IPS-18c (cell line): ENCODE data around the gene URB2.

Experiments used
- H3K4me3 ChIP-seq: 2 replicates; pipeline ENCODE4 v1.7.0; 2013; ENCODE audit warnings: low read depth, mild to moderate bottlenecking, low read length, moderate library complexity; ENCODE audit not compliant: insufficient read depth
- H3K9me3 ChIP-seq: one replicate; pipeline ENCODE4 v1.6.1; 2013; ENCODE audit warnings: mild to moderate bottlenecking, low read length, moderate library complexity; ENCODE audit not compliant: control insufficient read depth, insufficient read depth

Gene URB2

DNA sequence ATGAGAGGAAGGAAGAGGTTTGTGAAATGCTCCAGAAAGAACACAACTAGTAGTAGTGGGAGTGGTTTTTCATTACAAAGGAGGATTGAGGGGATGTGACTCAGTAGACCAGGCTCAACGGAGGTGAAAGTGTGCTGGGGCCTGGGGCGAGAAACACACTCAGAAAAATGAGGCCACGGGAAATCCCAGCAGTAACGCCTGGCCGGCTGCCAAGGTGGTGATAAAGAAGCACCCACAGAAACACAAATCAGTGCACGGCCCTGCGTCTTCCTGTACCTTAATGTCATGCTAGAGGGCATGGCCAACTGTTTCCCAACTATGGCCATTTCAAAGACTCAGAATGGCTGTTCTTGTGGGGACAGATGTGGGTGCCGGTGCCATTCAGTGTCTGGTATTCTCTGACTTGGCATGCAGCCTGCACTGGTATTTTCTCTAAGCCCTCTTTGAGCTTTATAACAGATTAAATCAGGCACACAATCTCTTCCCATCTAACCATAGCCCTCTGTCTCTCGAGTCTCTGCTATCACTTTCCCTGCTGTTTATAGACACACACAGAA is 38.2 kb downstream of the URB2 start:
- Histone ChIP-seq H3K4me3 (no peak overlapping the region), H3K9me3 (no peaks in the 10 kb centered on the region)

DNA sequence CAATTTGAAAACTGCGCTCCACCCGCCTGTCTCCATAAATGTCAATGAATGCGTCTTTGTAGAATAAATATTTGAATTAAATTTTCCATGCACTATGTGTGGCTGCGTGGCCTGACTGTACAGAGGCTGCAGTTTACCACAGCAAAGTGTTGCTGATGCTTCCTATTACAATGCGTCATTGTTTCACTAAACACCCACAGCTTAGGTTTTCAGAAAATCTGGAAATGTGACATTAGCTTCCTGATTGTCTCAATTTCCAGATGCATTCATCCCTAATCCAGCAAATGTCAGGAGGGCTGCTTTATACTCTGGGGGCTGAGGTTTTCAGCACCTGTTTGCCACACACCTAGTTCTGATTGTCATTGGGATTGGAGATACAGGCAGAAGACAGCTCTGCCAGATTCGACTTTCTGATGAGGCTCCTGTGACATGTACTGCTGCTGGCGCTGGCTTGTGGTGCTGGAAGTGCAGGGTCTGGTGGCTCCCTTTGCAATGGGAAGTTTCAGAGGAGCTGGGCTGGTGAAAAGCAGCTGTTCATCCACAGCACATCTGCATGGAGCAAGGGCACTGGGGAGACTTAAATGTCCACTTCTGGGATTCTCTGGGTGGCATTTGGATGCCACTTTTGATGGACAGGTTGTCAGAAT is 40.0 kb downstream of the URB2 start:
- Histone ChIP-seq H3K9me3 (no peaks in the 10 kb centered on the region), H3K4me3 (no peak overlapping the region)

DNA sequence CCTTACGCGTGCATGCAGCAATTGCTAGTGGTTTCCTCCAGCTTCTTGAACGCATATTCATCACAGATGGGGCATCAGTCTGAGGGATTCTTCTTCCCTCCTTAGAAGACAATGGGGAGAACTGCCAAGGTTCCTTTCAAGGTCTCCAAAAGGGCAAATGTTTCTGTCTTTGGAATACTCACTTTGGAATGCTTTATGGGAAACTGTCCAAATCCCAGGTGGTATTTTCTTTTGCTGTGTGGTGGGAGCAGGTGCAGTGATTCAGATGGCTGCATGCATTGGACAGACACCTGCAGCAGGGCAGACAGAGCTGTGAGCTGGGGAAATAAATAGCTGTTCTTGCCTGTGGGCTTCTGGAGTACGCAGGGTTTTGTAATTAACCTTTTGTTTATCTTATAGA is 40.5 kb downstream of the URB2 start:
- H3K9me3 ChIP-seq, result no peaks in the 10 kb centered on the region
- no peak overlapping the region for H3K4me3 ChIP-seq

DNA sequence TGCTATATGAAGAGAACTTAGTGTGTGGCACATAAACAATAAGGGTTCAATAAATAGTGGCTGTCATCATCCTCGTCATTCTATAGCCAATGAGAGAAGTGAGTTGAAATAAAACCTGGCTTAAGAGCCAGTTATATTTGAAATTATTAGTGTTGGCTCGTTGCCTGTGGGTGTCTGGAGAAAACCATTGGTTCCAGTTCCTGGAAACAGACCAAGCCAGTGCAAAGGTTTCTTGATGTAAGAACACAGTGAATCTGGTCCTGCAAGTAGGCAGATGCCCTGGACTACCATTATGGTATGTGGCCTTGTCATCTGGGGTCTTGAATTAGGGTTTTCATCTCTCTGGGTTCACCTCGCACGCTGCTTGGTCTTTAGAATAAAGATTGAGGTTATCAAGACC is 43.3 kb downstream of the URB2 start:
- no peak overlapping the region for H3K4me3 ChIP-seq
- H3K9me3 ChIP-seq, result no peaks in the 10 kb centered on the region

DNA sequence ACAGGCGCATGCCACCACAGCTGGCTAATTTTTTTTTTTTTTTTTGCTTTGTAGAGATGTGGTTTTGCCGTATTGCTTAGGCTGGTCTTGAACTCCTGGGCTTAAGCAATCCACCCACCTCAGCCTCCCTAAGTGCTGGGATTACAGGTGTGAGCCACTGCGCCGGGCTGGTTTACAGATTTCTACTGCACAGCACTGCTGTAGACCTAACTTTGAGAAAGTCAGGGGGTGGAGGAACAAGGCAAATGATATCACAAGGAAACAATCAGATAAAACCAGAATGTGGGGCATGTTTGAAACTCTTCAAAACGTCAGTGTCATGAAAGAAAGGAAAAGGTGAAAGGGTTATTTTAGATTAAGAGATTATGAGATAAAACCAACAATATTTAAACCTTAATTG is 45.3 kb downstream of the URB2 start:
- Histone ChIP-seq H3K4me3 (no peak overlapping the region), H3K9me3 (no peaks in the 10 kb centered on the region)

DNA sequence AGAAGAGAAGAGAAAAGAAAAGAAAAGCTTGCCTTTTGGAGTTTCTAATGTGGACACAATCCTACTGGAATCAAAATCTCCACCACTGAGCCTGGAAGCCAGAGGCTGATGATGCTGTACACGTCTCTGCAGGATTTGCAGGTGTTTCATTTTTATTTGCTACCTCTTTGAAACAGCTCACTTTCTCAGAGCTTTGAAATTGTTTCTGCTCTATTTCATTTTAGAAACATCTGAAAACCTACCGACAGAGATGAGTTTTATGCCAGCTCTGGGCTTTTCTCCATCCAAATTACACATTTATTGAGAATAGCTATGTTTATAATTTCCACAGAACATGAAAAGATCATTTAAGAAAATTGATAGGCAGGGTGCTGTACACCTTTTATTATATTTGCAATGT is 46.2 kb downstream of the URB2 start:
- Histone ChIP-seq H3K4me3 (no peak overlapping the region), H3K9me3 (no peaks in the 10 kb centered on the region)

DNA sequence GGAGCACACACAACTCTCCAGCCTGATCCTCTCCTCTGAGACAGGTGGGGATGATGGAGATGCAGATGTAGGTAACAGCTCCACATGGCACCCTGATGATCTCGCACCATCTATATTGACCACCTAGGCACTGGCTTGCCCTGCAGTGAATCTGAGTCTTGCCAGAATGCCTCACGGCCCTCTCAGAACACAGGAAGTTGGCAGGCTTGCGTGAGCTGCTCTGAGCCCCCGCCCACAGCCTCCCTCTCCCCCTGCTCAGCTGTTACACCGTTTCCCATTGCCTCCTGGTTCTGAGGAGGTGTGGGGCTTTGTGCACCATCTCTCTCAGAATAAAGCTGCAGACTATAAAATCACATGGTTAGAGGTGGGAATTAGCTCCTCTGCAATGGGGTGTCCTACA is 48.0 kb downstream of the URB2 start:
- Histone ChIP-seq H3K4me3 (no peak overlapping the region), H3K9me3 (no peaks in the 10 kb centered on the region)

DNA sequence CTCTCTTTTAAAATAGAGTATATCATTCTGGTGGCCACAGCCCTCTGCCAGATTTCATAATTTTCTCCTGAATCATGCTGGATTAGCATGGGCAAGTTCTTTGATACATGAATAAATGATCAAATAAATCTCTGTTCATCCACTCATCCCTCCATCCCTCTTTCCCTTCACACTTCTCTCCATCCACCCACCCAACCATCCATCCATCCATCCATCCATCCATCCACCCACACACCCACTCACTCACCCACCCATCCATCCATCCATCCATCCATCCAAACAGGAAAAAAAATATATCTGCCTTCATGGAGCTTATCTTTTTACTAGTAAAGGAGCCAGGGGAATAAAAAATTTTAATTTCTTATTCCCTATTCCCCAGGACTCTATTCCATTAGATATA is 49.3 kb downstream of the URB2 start:
- H3K9me3 ChIP-seq, result no peaks in the 10 kb centered on the region
- no peak overlapping the region for H3K4me3 ChIP-seq

DNA sequence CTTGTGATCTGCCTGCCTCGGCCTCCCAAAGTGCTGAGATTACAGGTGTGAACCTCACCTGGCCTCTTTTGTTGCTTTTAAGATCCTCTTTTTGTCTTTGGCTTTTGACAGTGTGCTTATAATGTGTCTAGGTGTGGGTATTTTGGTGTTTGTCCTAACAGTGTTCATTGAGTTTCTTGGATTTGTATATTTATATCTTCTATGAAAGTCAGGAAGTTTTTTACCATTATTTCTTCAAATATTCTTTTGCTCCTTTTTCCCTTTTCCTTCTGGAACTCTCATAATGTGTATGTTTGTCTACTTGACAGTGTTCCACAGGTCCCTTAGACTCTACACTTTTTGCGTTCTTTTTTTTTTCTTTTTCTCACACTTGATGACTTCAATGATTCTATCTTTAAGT is 59.1 kb downstream of the URB2 start:
- Histone ChIP-seq H3K9me3 (no peaks in the 10 kb centered on the region), H3K4me3 (no peak overlapping the region)

DNA sequence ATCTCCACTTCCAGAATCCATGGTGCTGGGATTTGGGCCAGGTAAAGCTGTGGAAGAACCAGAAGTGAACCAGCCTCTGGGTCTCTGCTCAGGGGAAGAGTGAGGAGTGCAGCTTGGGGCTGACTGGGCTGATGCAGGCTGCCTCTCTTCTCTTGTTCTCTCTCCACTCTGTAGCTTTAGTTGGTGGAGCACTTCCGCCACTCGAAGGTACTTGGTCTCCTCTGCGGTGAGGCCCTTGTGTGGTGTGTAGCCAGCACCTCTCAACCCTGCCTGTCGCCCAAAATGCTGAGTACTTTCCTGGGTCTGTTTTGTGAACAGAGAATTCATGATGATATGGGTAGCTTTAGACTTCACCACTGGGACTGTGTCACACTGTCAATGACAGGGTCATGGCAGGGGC is 63.2 kb downstream of the URB2 start:
- no peak overlapping the region for H3K4me3 ChIP-seq

DNA sequence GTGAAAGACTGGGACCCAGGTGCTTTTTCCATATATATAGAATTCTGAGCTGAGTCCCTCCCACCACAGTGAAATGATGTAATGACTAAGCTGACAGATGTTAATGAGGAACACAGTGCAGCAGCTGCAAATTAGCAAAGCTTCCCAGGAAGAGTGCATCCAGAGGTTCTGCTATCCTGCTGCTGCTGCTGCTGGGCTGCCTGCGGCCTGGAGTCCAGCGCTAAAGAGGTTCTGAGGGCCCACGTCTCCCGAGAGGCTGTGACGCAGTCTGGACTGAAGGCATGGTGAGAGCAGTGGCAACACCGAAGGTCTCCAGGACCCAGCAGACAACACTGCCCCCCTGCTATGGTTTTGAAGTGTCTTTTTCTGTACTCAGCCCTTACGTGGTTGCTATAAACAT is 63.9 kb downstream of the URB2 start:
- Histone ChIP-seq H3K9me3 (no peaks in the 10 kb centered on the region), H3K4me3 (no peak overlapping the region)

More for the DNA sequence above, 63.2 kb downstream of the URB2 start:
- H3K9me3 ChIP-seq, result no peaks in the 10 kb centered on the region

DNA sequence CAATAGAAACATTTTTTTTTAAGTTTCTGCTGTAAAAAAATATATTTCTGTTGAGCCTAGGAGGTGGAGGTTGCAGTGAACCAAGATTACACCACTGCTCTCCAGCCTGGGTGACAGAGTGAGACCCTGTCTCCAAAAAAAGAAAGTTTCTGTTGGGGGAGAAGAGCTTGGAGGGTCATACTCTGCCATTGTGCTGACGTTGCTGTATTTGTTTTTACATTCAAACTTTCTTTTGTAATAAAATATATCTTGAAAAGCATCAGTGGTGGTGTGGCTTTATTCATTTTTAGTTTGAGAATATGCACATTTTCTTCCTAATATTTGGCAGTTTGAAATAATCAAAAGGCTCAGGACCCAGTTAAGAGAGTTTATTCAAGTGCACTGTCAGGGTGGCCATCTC is 64.6 kb downstream of the URB2 start:
- H3K9me3 ChIP-seq, result no peaks in the 10 kb centered on the region
- H3K4me3 ChIP-seq, result no peak overlapping the region

DNA sequence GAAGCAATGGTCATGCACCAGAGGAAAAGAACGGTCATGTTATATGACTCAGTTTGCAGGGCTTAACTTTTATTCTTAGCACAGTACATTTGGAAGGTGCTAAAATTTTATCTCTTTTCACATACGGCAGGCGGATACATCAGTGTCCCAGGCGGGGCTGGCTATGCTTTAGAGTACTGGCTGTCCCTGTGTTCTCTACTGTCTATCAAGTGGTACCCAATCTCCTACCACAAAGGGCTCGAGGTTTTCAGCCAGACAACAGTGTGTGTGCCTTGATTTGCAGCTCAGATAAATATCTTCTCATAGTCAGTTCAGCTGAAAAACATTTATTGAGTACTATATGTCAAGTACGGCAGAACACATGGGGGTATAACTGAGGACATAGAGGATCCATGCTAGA is 65.3 kb downstream of the URB2 start:
- H3K4me3 ChIP-seq, result no peak overlapping the region
- no peaks in the 10 kb centered on the region for H3K9me3 ChIP-seq

DNA sequence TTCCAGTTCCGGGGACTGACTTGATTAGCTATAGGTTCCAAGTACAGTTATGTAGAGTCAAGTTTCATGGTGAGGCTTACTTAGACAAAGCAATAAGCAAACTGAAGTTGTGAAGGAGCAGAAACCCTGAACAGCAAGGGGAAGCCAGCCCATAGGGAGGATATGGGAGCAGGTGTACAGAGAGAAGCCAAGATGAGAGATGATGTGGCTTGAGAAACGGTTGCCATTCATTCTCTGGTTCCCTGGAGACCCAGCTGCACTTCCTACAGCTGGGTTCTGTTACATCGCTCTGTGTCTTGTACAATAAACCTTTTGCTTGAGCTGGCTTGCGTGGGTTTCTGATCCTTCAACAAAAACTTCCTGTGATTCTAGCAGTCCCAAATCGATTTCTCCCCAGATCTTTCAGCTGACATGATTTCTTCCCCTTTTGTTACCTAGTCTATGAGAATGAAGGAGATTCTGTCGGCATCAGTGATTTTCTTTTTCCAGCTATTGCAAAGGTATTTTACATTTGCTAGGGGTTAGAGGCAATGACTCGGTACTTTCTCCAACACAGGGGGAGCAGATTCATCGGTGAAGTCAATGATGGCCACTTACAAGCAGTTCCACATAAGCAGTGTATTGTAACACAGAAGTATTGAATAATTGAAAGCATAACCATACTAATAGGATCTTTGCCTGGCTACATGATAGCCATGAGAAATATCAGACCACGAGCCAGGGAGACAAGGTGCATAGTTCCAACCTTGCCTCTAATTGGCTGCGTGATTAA is 67.3 kb downstream of the URB2 start:
- Histone ChIP-seq H3K9me3 (no peaks in the 10 kb centered on the region), H3K4me3 (no peak overlapping the region)

DNA sequence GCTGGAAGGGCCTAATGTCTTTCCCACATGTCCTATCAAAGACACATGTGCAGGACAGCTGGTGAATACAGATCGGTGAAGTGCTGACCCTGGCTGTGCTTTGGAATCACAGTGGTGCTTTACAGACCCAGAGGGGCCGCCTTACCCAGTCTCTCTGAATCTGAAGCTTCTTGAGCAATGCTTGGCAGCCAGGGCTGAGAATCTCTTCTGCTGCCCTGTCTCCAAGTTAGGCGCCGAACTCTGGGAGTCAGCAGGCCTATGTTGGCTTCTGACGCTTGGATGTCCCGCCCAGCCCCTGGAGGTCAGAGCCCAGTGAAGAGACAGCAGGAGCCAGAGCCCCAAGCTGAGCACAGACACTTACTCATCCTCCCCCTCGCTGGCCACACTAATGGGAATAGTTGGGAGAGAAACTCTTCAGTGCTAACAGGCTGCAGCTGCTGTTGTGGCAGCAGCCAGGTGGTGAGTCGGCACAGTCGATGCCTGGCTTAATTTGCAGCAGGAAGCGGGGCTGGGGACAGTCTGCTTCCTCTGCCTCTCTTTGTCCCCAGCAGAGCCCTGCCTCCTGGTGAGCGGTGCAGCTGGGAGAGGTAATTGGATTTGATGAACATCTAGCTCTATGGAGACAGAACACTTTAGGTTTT is 68.1 kb downstream of the URB2 start:
- H3K4me3 ChIP-seq, result no peak overlapping the region

DNA sequence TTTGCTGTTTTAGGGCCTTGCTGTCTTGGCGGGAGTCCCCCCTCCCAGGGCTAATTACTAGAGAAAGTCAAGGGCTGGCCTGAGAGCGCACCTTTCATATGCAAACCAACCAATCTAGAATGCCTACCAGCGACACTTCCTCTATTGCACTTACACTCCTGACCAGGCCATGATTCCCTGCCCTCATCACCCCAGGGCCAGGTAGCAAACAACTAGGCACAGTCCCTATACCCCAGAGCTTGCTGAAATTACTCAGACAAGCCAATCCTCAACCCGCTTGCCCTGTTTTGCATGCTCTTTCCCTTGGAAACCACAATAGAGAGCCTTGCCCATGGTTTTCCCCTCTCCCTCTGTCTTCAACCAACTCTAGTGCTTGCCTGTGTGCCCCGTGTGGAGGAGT is 70.3 kb downstream of the URB2 start:
- Histone ChIP-seq H3K4me3 (no peak overlapping the region), H3K9me3 (peaks cover 2% of the 10 kb centered on the region)

More for the DNA sequence above, 68.1 kb downstream of the URB2 start:
- H3K9me3 ChIP-seq, result no peaks in the 10 kb centered on the region

DNA sequence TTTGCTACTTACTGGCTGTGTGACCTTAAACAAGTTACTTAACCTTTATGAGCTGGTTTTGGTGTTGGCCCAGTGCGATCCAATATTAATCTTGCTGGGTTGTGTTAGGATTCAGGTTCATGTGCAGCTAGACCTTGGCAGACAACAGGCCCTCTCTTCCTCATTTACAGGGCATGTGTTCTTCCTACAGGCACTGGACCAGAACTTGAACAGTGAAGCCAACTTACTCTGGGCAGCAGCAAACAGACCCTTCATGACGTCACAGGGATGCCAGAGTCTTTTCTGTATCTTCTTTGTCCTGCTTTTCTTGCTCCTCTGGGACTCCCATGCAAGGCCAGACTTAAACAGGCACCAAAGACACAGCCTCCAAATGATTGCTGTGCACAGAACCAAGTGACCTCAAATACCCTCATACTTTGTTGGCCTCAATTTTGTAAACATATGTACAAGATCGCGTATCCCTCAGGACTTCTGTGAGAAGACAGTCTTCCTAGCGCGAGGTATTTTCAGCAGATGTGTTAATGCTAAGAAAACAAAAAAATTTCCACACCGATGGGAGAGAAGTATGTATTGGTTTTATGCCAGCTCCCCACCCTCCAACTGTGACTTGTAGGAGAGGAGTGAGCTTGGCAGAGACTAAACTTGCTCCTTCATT is 73.7 kb downstream of the URB2 start:
- H3K4me3 ChIP-seq, result no peak overlapping the region
- peaks cover 6% of the 10 kb centered on the region for H3K9me3 ChIP-seq

DNA sequence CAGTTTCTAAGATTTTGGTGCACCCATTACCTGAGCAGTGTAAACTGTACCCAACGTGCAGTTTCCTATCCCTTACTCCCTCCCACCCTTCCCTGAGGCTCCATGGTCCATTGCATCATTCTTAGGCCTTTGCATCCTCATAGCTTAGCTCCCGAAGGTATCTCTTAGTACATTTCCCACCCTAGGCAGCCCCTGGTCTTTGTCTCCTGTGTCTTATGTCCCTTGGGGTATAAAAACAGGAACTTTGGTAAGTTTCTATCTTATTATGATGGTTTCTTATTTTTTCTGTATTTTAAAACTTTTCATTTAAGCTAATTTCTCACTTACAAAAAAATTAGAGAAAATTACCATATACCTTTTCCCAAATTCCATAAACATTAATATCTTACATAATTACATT is 78.1 kb downstream of the URB2 start:
- H3K4me3 ChIP-seq, result no peak overlapping the region
- peaks cover 6% of the 10 kb centered on the region for H3K9me3 ChIP-seq
